K562 (cell line): ENCODE results near the gene ZNF83.

ENCODE experiments used
- MTA1 ChIP-seq: fragments of 450-650 bp; IDR thresholded peaks from 2 replicates; pipeline ENCODE4 v1.6.1; 2017; ENCODE audit warnings: borderline replicate concordance
- NFIC ChIP-seq: fragments of 450-650 bp; IDR thresholded peaks from 2 replicates; pipeline ENCODE4 v1.6.1; 2017; ENCODE audit warnings: mild to moderate bottlenecking, inconsistent platforms

GRCh38 chr19:52621376-52621775, 16.8 kb downstream of the ZNF83 start:
- TF ChIP-seq NFIC (no peak), MTA1 (no peak)
